ENCODE results near the gene CHAF1A. TPM values are rescaled to one million over a fixed set of nuclear protein-coding genes. Genes with fewer than 3 reads are reported as not detected.

The CHAF1A gene
- total and polyA plus RNA-seq, 4 donors, result 1.0 to 20.8 (median 2.5) TPM

GRCh38 chr19:4453232-4454179, 51.1 kb downstream of the CHAF1A start:
- Histone ChIP-seq H3K9ac (ENCODE audit: low read depth in 1 of 2, low read length in 2 of 2) (no peak overlapping the region), H3K27me3 (ENCODE audit: control insufficient read depth in 4 of 4, insufficient read depth in 4 of 4, low read length in 3 of 4) (no peaks in the 10 kb centered on the region), H3K9me3 (ENCODE audit: control insufficient read depth in 4 of 4, low read length in 3 of 4) (no peaks in the 10 kb centered on the region), H3K27ac (ENCODE audit: low read depth in 1 of 2, low read length in 2 of 2) (no peak overlapping the region), H3K4me1 (ENCODE audit: control insufficient read depth in 4 of 4, insufficient read depth in 4 of 4, low read length in 3 of 4) (peaks cover 10 to 38% (median 29%) of the 10 kb centered on the region in 4 donors), H3K4me3 (ENCODE audit: low read depth in 1 of 3, low read length in 3 of 3) (no peak overlapping the region), H3K36me3 (ENCODE audit: control insufficient read depth in 4 of 4, insufficient read depth in 3 of 4, low read depth in 1 of 4, low read length in 3 of 4) (peaks cover 0 to 40% (median 21%) of the 10 kb centered on the region in 4 donors)
- no peak for DNase-seq (ENCODE audit: low spot score)
- 86% methylated on average over 34 of the region's 34 CpGs for WGBS
- no peak for TF ChIP-seq FOXA2 (IDR thresholded peaks at IDR 0.05)
- no peak for TF ChIP-seq SP1 (IDR thresholded peaks at IDR 0.05)
- TF ChIP-seq HNF4A (conservative IDR thresholded peaks at IDR 0.05), result no peak
- TF ChIP-seq, protein P1, sequence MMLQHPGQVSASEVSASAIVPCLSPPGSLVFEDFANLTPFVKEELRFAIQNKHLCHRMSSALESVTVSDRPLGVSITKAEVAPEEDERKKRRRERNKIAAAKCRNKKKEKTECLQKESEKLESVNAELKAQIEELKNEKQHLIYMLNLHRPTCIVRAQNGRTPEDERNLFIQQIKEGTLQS (IDR thresholded peaks at IDR 0.05), result no peak
- TF ChIP-seq, protein P2, sequence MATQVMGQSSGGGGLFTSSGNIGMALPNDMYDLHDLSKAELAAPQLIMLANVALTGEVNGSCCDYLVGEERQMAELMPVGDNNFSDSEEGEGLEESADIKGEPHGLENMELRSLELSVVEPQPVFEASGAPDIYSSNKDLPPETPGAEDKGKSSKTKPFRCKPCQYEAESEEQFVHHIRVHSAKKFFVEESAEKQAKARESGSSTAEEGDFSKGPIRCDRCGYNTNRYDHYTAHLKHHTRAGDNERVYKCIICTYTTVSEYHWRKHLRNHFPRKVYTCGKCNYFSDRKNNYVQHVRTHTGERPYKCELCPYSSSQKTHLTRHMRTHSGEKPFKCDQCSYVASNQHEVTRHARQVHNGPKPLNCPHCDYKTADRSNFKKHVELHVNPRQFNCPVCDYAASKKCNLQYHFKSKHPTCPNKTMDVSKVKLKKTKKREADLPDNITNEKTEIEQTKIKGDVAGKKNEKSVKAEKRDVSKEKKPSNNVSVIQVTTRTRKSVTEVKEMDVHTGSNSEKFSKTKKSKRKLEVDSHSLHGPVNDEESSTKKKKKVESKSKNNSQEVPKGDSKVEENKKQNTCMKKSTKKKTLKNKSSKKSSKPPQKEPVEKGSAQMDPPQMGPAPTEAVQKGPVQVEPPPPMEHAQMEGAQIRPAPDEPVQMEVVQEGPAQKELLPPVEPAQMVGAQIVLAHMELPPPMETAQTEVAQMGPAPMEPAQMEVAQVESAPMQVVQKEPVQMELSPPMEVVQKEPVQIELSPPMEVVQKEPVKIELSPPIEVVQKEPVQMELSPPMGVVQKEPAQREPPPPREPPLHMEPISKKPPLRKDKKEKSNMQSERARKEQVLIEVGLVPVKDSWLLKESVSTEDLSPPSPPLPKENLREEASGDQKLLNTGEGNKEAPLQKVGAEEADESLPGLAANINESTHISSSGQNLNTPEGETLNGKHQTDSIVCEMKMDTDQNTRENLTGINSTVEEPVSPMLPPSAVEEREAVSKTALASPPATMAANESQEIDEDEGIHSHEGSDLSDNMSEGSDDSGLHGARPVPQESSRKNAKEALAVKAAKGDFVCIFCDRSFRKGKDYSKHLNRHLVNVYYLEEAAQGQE (IDR thresholded peaks at IDR 0.05), result no peak
- TF ChIP-seq YY1 (IDR thresholded peaks at IDR 0.05), result no peak
- no peak for TF ChIP-seq GABPA (IDR thresholded peaks at IDR 0.05 in 1 of 2, conservative IDR thresholded peaks at IDR 0.05 in 1 of 2)
- TF ChIP-seq RXRA (IDR thresholded peaks at IDR 0.05), result no peak
- TF ChIP-seq NR2F2 (IDR thresholded peaks at IDR 0.05), result no peak
- TF ChIP-seq, protein P3, sequence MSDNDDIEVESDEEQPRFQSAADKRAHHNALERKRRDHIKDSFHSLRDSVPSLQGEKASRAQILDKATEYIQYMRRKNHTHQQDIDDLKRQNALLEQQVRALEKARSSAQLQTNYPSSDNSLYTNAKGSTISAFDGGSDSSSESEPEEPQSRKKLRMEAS (IDR thresholded peaks at IDR 0.05), result no peak

- TF ChIP-seq EGR1 (IDR thresholded peaks at IDR 0.05; ENCODE audit: low read depth in 2 of 2), result no peak
- no peak for TF ChIP-seq HNF4A (conservative IDR thresholded peaks at IDR 0.05)
- TF ChIP-seq GABPA (IDR thresholded peaks at IDR 0.05 in 1 of 2, conservative IDR thresholded peaks at IDR 0.05 in 1 of 2), result no peak
- TF ChIP-seq CTCF (IDR thresholded peaks at IDR 0.05; ENCODE audit: low read depth, low read length, missing input control), result no peak
- TF ChIP-seq, protein P1 (IDR thresholded peaks at IDR 0.05), result no peak
- TF ChIP-seq, protein P2 (IDR thresholded peaks at IDR 0.05), result no peak
- TF ChIP-seq HNF4G (IDR thresholded peaks at IDR 0.05), result no peak
- TF ChIP-seq, protein P3 (IDR thresholded peaks at IDR 0.05), result no peak
- no peak for TF ChIP-seq TAF1 (conservative IDR thresholded peaks at IDR 0.05)
- no peak for TF ChIP-seq JUND (IDR thresholded peaks at IDR 0.05)
- TF ChIP-seq FOXA2 (IDR thresholded peaks at IDR 0.05), result no peak
- no peak for TF ChIP-seq FOXA1 (IDR thresholded peaks at IDR 0.05)
- no peak for TF ChIP-seq SP1 (IDR thresholded peaks at IDR 0.05)
- TF ChIP-seq YY1 (IDR thresholded peaks at IDR 0.05), result no peak
- no peak for TF ChIP-seq NR2F2 (IDR thresholded peaks at IDR 0.05)
- no peak overlapping the region for H3K9ac ChIP-seq (ENCODE audit: low read depth in 1 of 2, low read length in 2 of 2)
- DNase-seq (ENCODE audit: low spot score), result peak; percentile 75
These were observed 52.6 kb downstream of the CHAF1A start for GRCh38 chr19:4454747-4455718.

More at GRCh38 chr19:4454747-4455718, 52.6 kb downstream of the CHAF1A start:
- H3K9me3 ChIP-seq (ENCODE audit: control insufficient read depth in 4 of 4, low read length in 3 of 4), result no peaks in the 10 kb centered on the region
- H3K27me3 ChIP-seq (ENCODE audit: control insufficient read depth in 4 of 4, insufficient read depth in 4 of 4, low read length in 3 of 4), result no peaks in the 10 kb centered on the region
- peaks cover 10 to 24% (median 17%) of the 10 kb centered on the region in 4 donors for H3K4me1 ChIP-seq (ENCODE audit: control insufficient read depth in 4 of 4, insufficient read depth in 4 of 4, low read length in 3 of 4)
- WGBS, result 86% methylated on average over 29 of the region's 29 CpGs
- H3K27ac ChIP-seq (ENCODE audit: low read depth in 1 of 2, low read length in 2 of 2), result no peak overlapping the region
- H3K4me3 ChIP-seq (ENCODE audit: low read depth in 1 of 3, low read length in 3 of 3), result no peak overlapping the region
- H3K36me3 ChIP-seq (ENCODE audit: control insufficient read depth in 4 of 4, insufficient read depth in 3 of 4, low read depth in 1 of 4, low read length in 3 of 4), result peaks cover 0 to 32% (median 21%) of the 10 kb centered on the region in 4 donors
